BLaER1 treated with 17β-estradiol and CSF1 and Interleukin-3, amounts not matched to agents 10 nM and 100 nM (cell line): ENCODE measurements around the gene SMAD4.
A peak's percentile ranks its signal among the peaks of the same experiment; 100 is the strongest.
"Not testable (repeated sequence)": the region's sequence is repeated elsewhere in the genome, so short reads cannot be mapped to it uniquely, and the experiment has no call there.

ENCODE experiments used
- H3K27ac ChIP-seq, 11 experiments: shearing (Covaris generic); formaldehyde crosslinking; 2 replicates each; pipeline ENCODE4 v1.8.1; 2022
- H3K27me3 ChIP-seq, 11 experiments: shearing (Covaris generic); formaldehyde crosslinking; 2 replicates each; pipeline ENCODE4 v1.8.1; 2022
- H3K36me3 ChIP-seq, 11 experiments: shearing (Covaris generic); formaldehyde crosslinking; 2 replicates each; pipeline ENCODE4 v1.8.1; 2022
- H3K4me1 ChIP-seq, 10 experiments: shearing (Covaris generic); formaldehyde crosslinking; 2 replicates each; pipeline ENCODE4 v1.8.1; 2022
- H3K4me2 ChIP-seq, 11 experiments: shearing (Covaris generic); formaldehyde crosslinking; 2 replicates each; pipeline ENCODE4 v1.8.1; 2022
- H3K4me3 ChIP-seq, 10 experiments: shearing (Covaris generic); formaldehyde crosslinking; 2 replicates each; pipeline ENCODE4 v1.8.1; 2022
- H3K9ac ChIP-seq, 11 experiments: shearing (Covaris generic); formaldehyde crosslinking; 2 replicates each; pipeline ENCODE4 v1.8.1; 2022
- H3K9me3 ChIP-seq, 11 experiments: shearing (Covaris generic); formaldehyde crosslinking; replicated peaks in 1 of 11; 2 replicates each; pipeline ENCODE4 v1.8.1; 2022
- H4K20me1 ChIP-seq, 11 experiments: shearing (Covaris generic); formaldehyde crosslinking; 2 replicates each; pipeline ENCODE4 v1.8.1; 2022
- Cebpa-rat ChIP-seq, 11 experiments: shearing (Covaris generic); IDR thresholded peaks; 2 replicates each; pipeline ENCODE4 v1.8.1; 2022

The SMAD4 gene

GRCh38 chr18:51107082-51107481 is 77.1 kb downstream of the SMAD4 start:
- Histone ChIP-seq H3K27ac (no peak overlapping the region), H3K9ac (no peak overlapping the region), H3K36me3 (peaks cover 0 to 3% (median 0%) of the 10 kb centered on the region in 11 experiments; a peak in 3 of 22 replicates), H3K9me3 (peaks cover 14 to 33% (median 21%) of the 10 kb centered on the region in 11 experiments), H3K4me1 (peaks cover 9 to 22% (median 14%) of the 10 kb centered on the region in 10 experiments; a peak in 19 of 20 replicates), H3K27me3 (no peaks in the 10 kb centered on the region), H4K20me1 (no peaks in the 10 kb centered on the region), H3K4me2 (peak overlapping the region; percentile 4 to 44 (median 24); a peak in 15 of 22 replicates), H3K4me3 (no peak overlapping the region)
- TF ChIP-seq Cebpa-rat (IDR thresholded peaks at IDR 0.05) = no peak

- H4K20me1 ChIP-seq = no peaks in the 10 kb centered on the region
- no peak overlapping the region for H3K27ac ChIP-seq
- H3K27me3 ChIP-seq = no peaks in the 10 kb centered on the region
- no peak for TF ChIP-seq Cebpa-rat (IDR thresholded peaks at IDR 0.05)
- peak overlapping the region in 9 of 11 experiments; percentile 4 to 44 (median 26); a peak in 13 of 22 replicates for H3K4me2 ChIP-seq
- H3K9me3 ChIP-seq = peaks cover 18 to 36% (median 21%) of the 10 kb centered on the region in 11 experiments
- H3K36me3 ChIP-seq = peaks cover 0 to 4% (median 0%) of the 10 kb centered on the region in 11 experiments; a peak in 1 of 22 replicates
- no peak overlapping the region for H3K9ac ChIP-seq
- peaks cover 9 to 22% (median 14%) of the 10 kb centered on the region in 10 experiments; a peak in 19 of 20 replicates for H3K4me1 ChIP-seq
- H3K4me3 ChIP-seq = no peak overlapping the region
Measured at GRCh38 chr18:51107598-51108305, 77.7 kb downstream of the SMAD4 start.

DNA sequence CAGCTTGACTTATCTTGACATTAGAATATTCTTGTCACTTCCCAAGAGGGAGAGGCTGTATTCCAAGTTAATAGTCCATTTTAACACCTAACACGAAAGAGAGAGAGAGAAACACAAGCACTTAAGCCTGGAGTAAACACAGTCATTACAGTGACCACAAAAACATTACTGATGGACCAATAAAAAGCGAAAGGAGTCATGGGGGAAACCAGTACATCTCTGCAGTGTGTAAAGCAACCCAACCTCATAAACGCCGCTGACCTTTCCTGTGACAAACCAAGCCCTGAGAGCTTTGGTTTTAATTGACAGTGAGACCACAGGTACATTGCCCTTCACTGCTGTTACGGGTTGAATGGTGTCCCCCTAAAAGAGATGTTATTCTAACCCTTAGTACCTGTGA is 78.3 kb downstream of the SMAD4 start:
- TF ChIP-seq Cebpa-rat (IDR thresholded peaks at IDR 0.05) = no peak
- Histone ChIP-seq H3K4me1 (peaks cover 9 to 22% (median 14%) of the 10 kb centered on the region in 10 experiments; a peak in 19 of 20 replicates), H3K9ac (no peak overlapping the region), H3K27ac (no peak overlapping the region), H3K4me2 (no peak overlapping the region), H3K36me3 (peaks cover 0 to 4% (median 0%) of the 10 kb centered on the region in 11 experiments; a peak in 1 of 22 replicates), H3K27me3 (no peaks in the 10 kb centered on the region), H3K4me3 (no peak overlapping the region), H3K9me3 (peaks cover 16 to 33% (median 24%) of the 10 kb centered on the region in 11 experiments), H4K20me1 (no peaks in the 10 kb centered on the region)

- Histone ChIP-seq H3K9ac (peak overlapping the region in 3 of 11 experiments; percentile 15 to 29 (median 19); a peak in 3 of 22 replicates), H4K20me1 (no peaks in the 10 kb centered on the region), H3K27me3 (no peaks in the 10 kb centered on the region), H3K4me3 (peak overlapping the region in 3 of 10 experiments; percentile 13 to 40 (median 29); a peak in 3 of 20 replicates), H3K27ac (no peak overlapping the region), H3K4me2 (peak overlapping the region; percentile 43 to 90 (median 59); a peak in 21 of 22 replicates), H3K9me3 (peaks cover 16 to 48% (median 31%) of the 10 kb centered on the region in 11 experiments), H3K4me1 (peaks cover 9 to 22% (median 14%) of the 10 kb centered on the region in 10 experiments; a peak in 19 of 20 replicates), H3K36me3 (peaks cover 0 to 4% (median 0%) of the 10 kb centered on the region in 11 experiments; a peak in 1 of 22 replicates)
- no peak for TF ChIP-seq Cebpa-rat (IDR thresholded peaks at IDR 0.05)
Measured at GRCh38 chr18:51110073-51110797, 80.2 kb downstream of the SMAD4 start.

- not testable (repeated sequence) for H4K20me1 ChIP-seq, H3K27ac ChIP-seq, H3K9ac ChIP-seq, H3K4me2 ChIP-seq, H3K4me3 ChIP-seq, H3K27me3 ChIP-seq, H3K36me3 ChIP-seq
- H3K9me3 ChIP-seq = peaks cover 16 to 60% (median 31%) of the 10 kb centered on the region in 11 experiments
- peaks cover 8 to 20% (median 13%) of the 10 kb centered on the region in 10 experiments; a peak in 19 of 20 replicates for H3K4me1 ChIP-seq
Measured at GRCh38 chr18:51111633-51112355, 81.8 kb downstream of the SMAD4 start.

DNA sequence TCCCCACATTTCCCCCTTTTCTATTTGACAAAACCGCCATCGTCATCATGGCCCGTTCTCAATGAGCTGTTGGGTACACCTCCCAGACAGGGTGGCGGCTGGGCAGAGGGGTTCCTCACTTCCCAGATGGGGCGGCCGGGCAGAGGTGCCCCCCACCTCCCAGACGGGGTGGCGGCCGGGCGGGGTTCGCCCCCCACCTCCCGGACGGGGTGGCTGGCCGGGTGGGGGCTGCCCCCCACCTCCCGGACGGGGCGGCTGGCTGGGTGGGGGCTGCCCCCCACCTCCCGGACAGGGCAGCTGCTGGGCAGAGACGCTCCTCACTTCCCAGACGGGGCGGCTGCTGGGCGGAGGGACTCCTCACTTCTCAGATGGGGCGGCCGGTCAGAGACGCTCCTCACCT is 87.0 kb downstream of the SMAD4 start:
- H4K20me1 ChIP-seq, H3K27ac ChIP-seq, H3K9ac ChIP-seq, H3K27me3 ChIP-seq, H3K4me1 ChIP-seq, H3K4me2 ChIP-seq, H3K4me3 ChIP-seq, H3K36me3 ChIP-seq: not testable (repeated sequence)
- peaks cover 55 to 96% (median 70%) of the 10 kb centered on the region in 11 experiments for H3K9me3 ChIP-seq

- not testable (repeated sequence) for H3K27me3 ChIP-seq, H3K9ac ChIP-seq, H4K20me1 ChIP-seq, H3K4me2 ChIP-seq, H3K4me3 ChIP-seq, H3K4me1 ChIP-seq, H3K27ac ChIP-seq, H3K36me3 ChIP-seq
- peaks cover 52 to 81% (median 63%) of the 10 kb centered on the region in 11 experiments for H3K9me3 ChIP-seq
Measured at GRCh38 chr18:51119561-51119960, 89.5 kb downstream of the SMAD4 start.

DNA sequence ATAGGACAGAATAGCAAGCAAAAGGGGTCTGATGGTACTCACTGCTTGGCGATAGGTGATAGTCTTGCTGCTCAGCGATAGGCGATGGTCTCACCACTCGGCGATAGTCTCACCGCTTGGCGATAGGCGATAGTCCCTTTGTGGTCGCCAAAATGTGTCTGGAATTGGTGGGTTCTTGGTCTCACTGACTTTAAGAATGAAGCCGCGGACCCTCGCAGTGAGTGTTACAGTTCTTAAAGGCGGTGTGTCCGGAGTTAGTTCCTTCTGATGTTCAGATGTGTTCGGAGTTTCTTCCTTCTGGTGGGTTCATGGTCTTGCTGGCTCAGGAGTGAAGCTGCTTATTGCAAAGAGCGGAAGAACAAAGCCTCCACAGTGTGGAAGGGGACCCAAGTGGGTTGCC is 90.0 kb downstream of the SMAD4 start:
- not testable (repeated sequence) for H3K27ac ChIP-seq, H3K36me3 ChIP-seq, H3K27me3 ChIP-seq, H3K4me3 ChIP-seq, H3K4me1 ChIP-seq, H4K20me1 ChIP-seq, H3K9ac ChIP-seq, H3K4me2 ChIP-seq
- H3K9me3 ChIP-seq = peaks cover 52 to 76% (median 63%) of the 10 kb centered on the region in 11 experiments
